Measurements from ENCODE around the gene BCL2L2.

GRCh38 chr14:23351681-23352505, 45.3 kb downstream of the BCL2L2 start:
- TF ChIP-seq POLR2AphosphoS5 (IDR thresholded peaks at IDR 0.05; ENCODE audit: low read depth, low read length): no peak
- no peak for TF ChIP-seq TAF1 (IDR thresholded peaks at IDR 0.05; ENCODE audit: low read depth, low read length)
- no peak for TF ChIP-seq POLR2A (IDR thresholded peaks at IDR 0.05; ENCODE audit: low read depth, low read length)
- TF ChIP-seq SPI1 (IDR thresholded peaks at IDR 0.05; ENCODE audit: low read depth, low read length): no peak

All from GM12891 (cell line).